BJ (cell line): Measurements from ENCODE around the gene PRDM5. TPM values are rescaled to one million over a fixed set of nuclear protein-coding genes. Genes with fewer than 3 reads are reported as not detected.
"Not testable (repeated sequence)": the region's sequence is repeated elsewhere in the genome, so short reads cannot be mapped to it uniquely, and the experiment has no call there.

ENCODE experiments used
- CTCF ChIA-PET: fragments of 350-600 bp; formaldehyde crosslinking; extraction: SDS; loops from one replicate; lab custom pipeline; 2021; ENCODE audit warnings: antibody characterized with exemption, inconsistent platforms; lab: Yijun Ruan, JAX
- POLR2A ChIA-PET: fragments of 300-600 bp; sonication (Branson Sonifier 250); formaldehyde crosslinking; extraction: SDS; loops from one replicate; lab custom pipeline; 2021; ENCODE audit warnings: antibody characterized with exemption; lab: Charles Lee
- DNase-seq: peaks from one replicate; pipeline ENCODE4 v3.0.0-alpha.2; 2011; ENCODE audit warnings: low read depth
- H3K27me3 ChIP-seq: 2 replicates; pipeline ENCODE4 v1.6.0; 2011; ENCODE audit warnings: low read length; ENCODE audit not compliant: control insufficient read depth, insufficient read depth
- H3K36me3 ChIP-seq: 2 replicates; pipeline ENCODE4 v1.5.1; 2011; ENCODE audit warnings: low read length; ENCODE audit not compliant: control insufficient read depth, insufficient read depth
- H3K4me3 ChIP-seq: 2 replicates; pipeline ENCODE4 v1.5.1; 2011; ENCODE audit warnings: low read depth, mild to moderate bottlenecking, control low read depth, low read length
- CTCF ChIP-seq: IDR thresholded peaks from 2 replicates; pipeline ENCODE4 v1.5.1; 2011; ENCODE audit warnings: low read depth, mild to moderate bottlenecking, control low read depth, inconsistent platforms, low read length, moderate library complexity; ENCODE audit not compliant: insufficient read depth
- polyA plus RNA-seq: library from polyadenylated mRNA; depleted of rRNA; stranded (reverse); fragments of >200 nt; gene quantifications from 2 replicates; pipeline ENCODE4 v1.2.3, GENCODE V29; 2011

PRDM5 gene
- polyA plus RNA-seq, 1 experiment = 5.3 TPM

- Histone ChIP-seq H3K27me3 (no peaks in the 10 kb centered on the region), H3K36me3 (no peaks in the 10 kb centered on the region), H3K4me3 (no peak overlapping the region)
- CTCF ChIA-PET = no interaction called here
- DNase-seq = no peak
- no peak for TF ChIP-seq CTCF
- POLR2A ChIA-PET = no interaction called here
Observed at GRCh38 chr4:120749445-120750151, 172.9 kb downstream of the PRDM5 start.

- H3K36me3 ChIP-seq, DNase-seq, H3K4me3 ChIP-seq, POLR2A ChIA-PET, H3K27me3 ChIP-seq, CTCF ChIA-PET: not testable (repeated sequence)
Observed at GRCh38 chr4:120741636-120742035, 180.9 kb downstream of the PRDM5 start.

- Histone ChIP-seq H3K27me3 (no peaks in the 10 kb centered on the region), H3K36me3 (no peaks in the 10 kb centered on the region), H3K4me3 (no peak overlapping the region)
- DNase-seq = no peak
- POLR2A ChIA-PET = no interaction called here
- no peak for TF ChIP-seq CTCF
- CTCF ChIA-PET = no interaction called here
Observed at GRCh38 chr4:120736312-120736711, 186.2 kb downstream of the PRDM5 start.

GRCh38 chr4:120733968-120734367 lies 188.6 kb downstream of the PRDM5 start:
- no peak overlapping the region for H3K4me3 ChIP-seq
- no peak for DNase-seq
- H3K27me3 ChIP-seq = no peaks in the 10 kb centered on the region
- no peaks in the 10 kb centered on the region for H3K36me3 ChIP-seq
- ChIA-PET POLR2A (no interaction called here), CTCF (no interaction called here)
- TF ChIP-seq CTCF = no peak

- no peak for TF ChIP-seq CTCF
- POLR2A ChIA-PET = no interaction called here
- CTCF ChIA-PET = no interaction called here
- Histone ChIP-seq H3K36me3 (no peaks in the 10 kb centered on the region), H3K4me3 (no peak overlapping the region), H3K27me3 (no peaks in the 10 kb centered on the region)
- no peak for DNase-seq
Observed at GRCh38 chr4:120733054-120733453, 189.5 kb downstream of the PRDM5 start.

GRCh38 chr4:120731561-120731960 lies 191.0 kb downstream of the PRDM5 start:
- ChIA-PET POLR2A (no interaction called here), CTCF (interaction anchor here (1.6 to 2.1 kb wide), 2 partner anchors 14 to 246 kb away, joined by 4 to 6 read pairs; no protein-coding TSS in a partner anchor)
- no peak for TF ChIP-seq CTCF
- Histone ChIP-seq H3K36me3 (no peaks in the 10 kb centered on the region), H3K4me3 (no peak overlapping the region), H3K27me3 (no peaks in the 10 kb centered on the region)
- DNase-seq = no peak
